ENCODE results near the gene PHLPP1.
"Not testable (repeated sequence)": the region's sequence is repeated elsewhere in the genome, so short reads cannot be mapped to it uniquely, and the experiment has no call there.

Gene PHLPP1

DNA sequence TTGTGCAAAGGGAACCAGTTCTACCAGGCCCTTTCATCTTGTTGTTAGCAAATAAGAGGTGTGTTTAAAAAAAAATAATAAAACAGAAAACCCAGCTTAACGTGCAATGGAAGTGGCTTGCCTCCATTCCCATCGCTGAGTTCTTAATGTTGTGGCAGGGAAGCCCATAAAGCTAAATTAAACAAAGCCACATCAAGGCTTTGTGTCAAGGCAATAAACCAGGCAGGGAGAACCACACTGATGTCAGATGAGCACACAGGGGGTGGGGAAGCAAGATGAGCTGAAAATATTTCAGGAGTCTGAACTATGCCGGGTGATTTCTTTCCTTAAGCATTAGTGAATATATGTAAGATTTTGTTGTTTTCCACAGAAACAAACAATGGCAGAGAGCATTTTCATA is 73.5 kb downstream of the PHLPP1 start:
- WGBS, 2 experiments (ENCODE audit: insufficient coverage in 2 of 2): 39% methylated on average over 2 of the region's 3 CpGs; no CpG with 5 or more reads in 1 of the 2 experiments
- Histone ChIP-seq H3K9me3 (ENCODE audit: control insufficient read depth, low read length) (no peaks in the 10 kb centered on the region), H3K4me3 (ENCODE audit: extremely low read depth, insufficient read depth, low read length, poor library complexity, severe bottlenecking) (no peak overlapping the region), H3K36me3 (ENCODE audit: control insufficient read depth, insufficient read depth, low read length) (no peaks in the 10 kb centered on the region), H3K27ac (ENCODE audit: low read depth, low read length, severe bottlenecking) (peak overlapping the region; percentile 55), H3K4me1 (ENCODE audit: control insufficient read depth, insufficient read depth, low read length, poor library complexity, severe bottlenecking) (peaks cover 77% of the 10 kb centered on the region)

DNA sequence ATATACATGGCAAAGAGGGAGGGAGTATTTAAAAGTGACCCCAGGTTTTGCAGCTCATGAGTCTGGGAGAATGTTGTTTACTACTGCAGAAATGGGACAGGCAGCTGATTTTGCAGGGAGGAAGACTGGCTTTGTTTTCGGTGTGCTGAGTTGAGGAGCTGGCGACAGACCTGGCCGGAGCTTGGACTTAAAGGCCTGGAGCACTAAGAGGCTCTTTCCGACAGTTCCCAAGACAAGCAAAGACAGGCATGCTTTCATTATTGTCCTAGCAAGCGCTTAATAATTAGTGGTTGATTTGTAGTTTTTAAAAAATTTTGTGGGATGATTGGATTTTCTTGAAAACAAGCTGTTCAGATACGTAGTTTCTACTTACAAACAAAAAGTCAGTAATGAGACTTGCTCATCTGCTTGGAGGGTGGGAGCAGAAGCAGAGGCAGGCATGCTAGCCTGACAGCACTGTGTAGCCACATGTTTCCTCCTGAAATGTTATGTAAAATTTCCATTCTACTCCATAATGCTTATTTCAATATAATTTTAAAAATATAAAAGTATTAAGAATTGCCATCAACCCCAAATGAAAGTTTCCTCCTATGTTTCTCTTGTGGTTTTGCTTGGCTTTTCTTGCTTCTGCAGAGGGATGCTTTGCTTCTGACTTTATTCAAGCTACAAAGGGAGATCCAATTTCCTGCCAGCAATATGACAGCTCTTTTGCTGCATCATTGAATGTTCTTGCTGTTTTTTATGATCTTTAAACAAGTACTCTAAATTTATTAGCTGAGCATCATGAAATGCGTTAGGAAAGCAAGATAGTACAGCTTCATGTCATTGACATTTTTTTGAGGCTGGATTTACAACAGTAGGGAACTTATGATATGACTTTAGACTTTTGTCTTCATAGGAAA is 75.8 kb downstream of the PHLPP1 start:
- Histone ChIP-seq H3K9me3 (ENCODE audit: control insufficient read depth, low read length) (no peaks in the 10 kb centered on the region), H3K36me3 (ENCODE audit: control insufficient read depth, insufficient read depth, low read length) (no peaks in the 10 kb centered on the region), H3K4me3 (ENCODE audit: extremely low read depth, insufficient read depth, low read length, poor library complexity, severe bottlenecking) (no peak overlapping the region), H3K27ac (ENCODE audit: low read depth, low read length, severe bottlenecking) (peak overlapping the region; percentile 38), H3K4me1 (ENCODE audit: control insufficient read depth, insufficient read depth, low read length, poor library complexity, severe bottlenecking) (peaks cover 59% of the 10 kb centered on the region)
- WGBS, 2 experiments (ENCODE audit: insufficient coverage in 2 of 2): 61 to 69% methylated on average over 5 of the region's 7 CpGs

DNA sequence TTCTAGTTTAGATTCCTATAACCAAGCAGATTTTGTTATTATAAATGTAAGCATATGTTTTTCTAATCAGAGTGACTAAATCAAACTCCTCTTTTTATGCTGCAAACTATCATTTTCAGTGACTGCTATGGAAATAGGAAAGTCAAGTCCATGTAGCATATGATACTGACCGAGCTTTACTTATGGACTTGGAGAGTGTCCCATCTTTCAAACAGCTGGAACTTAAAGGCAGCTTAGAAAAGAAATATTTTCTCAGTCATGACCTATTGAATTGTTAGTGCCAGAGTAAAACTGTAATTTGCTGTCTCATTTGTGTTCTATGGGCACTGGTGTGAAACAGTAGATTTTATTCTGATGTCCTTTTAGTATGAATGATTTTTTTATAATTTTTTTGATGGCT is 76.7 kb downstream of the PHLPP1 start:
- Histone ChIP-seq H3K9me3 (ENCODE audit: control insufficient read depth, low read length) (no peaks in the 10 kb centered on the region), H3K27ac (ENCODE audit: low read depth, low read length, severe bottlenecking) (no peak overlapping the region), H3K36me3 (ENCODE audit: control insufficient read depth, insufficient read depth, low read length) (no peaks in the 10 kb centered on the region), H3K4me3 (ENCODE audit: extremely low read depth, insufficient read depth, low read length, poor library complexity, severe bottlenecking) (no peak overlapping the region), H3K4me1 (ENCODE audit: control insufficient read depth, insufficient read depth, low read length, poor library complexity, severe bottlenecking) (peaks cover 50% of the 10 kb centered on the region)
- 88 to 100% methylated on average over 1 of the region's 1 CpG for WGBS, 2 experiments (ENCODE audit: insufficient coverage in 2 of 2)

- no peak overlapping the region for H3K4me3 ChIP-seq (ENCODE audit: extremely low read depth, insufficient read depth, low read length, poor library complexity, severe bottlenecking)
- no CpG with 5 or more reads among the region's 3 CpGs for WGBS, 2 experiments (ENCODE audit: insufficient coverage in 2 of 2)
- H3K36me3 ChIP-seq (ENCODE audit: control insufficient read depth, insufficient read depth, low read length): no peaks in the 10 kb centered on the region
- peaks cover 24% of the 10 kb centered on the region for H3K4me1 ChIP-seq (ENCODE audit: control insufficient read depth, insufficient read depth, low read length, poor library complexity, severe bottlenecking)
- no peak overlapping the region for H3K27ac ChIP-seq (ENCODE audit: low read depth, low read length, severe bottlenecking)
- no peaks in the 10 kb centered on the region for H3K9me3 ChIP-seq (ENCODE audit: control insufficient read depth, low read length)
Observed at GRCh38 chr18:62795813-62796212, 80.5 kb downstream of the PHLPP1 start.

DNA sequence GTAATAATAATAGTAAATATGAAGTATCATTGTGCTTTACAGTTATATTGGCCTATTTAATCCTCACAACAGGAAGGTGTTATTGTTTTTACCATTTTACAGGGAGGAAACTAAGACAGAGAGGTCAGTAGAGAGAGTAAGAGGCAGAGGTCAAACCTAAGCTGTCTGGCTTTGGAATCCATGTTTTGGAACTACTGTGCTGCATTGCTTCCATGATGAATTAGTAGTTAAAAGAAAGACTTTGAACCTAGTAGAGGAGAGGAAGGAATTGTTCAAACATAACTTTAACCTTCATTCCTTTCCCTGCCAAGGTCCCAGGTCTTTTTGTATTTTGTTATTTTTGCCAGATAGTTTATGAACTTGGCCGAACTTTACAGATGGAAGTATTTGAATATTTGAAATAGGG is 80.9 kb downstream of the PHLPP1 start:
- no peaks in the 10 kb centered on the region for H3K36me3 ChIP-seq (ENCODE audit: control insufficient read depth, insufficient read depth, low read length)
- no peak overlapping the region for H3K27ac ChIP-seq (ENCODE audit: low read depth, low read length, severe bottlenecking)
- no peak overlapping the region for H3K4me3 ChIP-seq (ENCODE audit: extremely low read depth, insufficient read depth, low read length, poor library complexity, severe bottlenecking)
- peaks cover 23% of the 10 kb centered on the region for H3K4me1 ChIP-seq (ENCODE audit: control insufficient read depth, insufficient read depth, low read length, poor library complexity, severe bottlenecking)
- no peaks in the 10 kb centered on the region for H3K9me3 ChIP-seq (ENCODE audit: control insufficient read depth, low read length)
- WGBS, 2 experiments (ENCODE audit: insufficient coverage in 2 of 2): 90% methylated on average over 1 of the region's 1 CpG; no CpG with 5 or more reads in 1 of the 2 experiments

DNA sequence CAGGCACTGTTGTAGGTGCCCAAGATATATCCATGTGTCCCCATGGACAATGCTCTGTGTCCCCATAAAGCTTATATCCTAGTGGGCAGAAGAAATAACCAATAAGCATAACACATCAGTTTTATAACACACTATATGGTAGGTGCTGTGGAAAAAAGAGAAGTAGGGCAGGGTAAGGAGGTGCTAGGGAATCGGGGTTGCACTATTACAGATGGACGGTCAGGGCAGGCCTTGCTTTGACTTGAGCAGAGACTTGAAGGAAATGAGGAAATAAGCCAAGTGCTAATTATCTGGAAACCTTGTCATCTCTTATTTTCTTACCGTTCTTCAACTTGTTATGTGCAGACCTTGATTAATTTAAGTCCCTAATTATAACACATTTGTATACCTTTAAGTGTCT is 82.0 kb downstream of the PHLPP1 start:
- Histone ChIP-seq H3K4me1 (ENCODE audit: control insufficient read depth, insufficient read depth, low read length, poor library complexity, severe bottlenecking) (peaks cover 29% of the 10 kb centered on the region), H3K27ac (ENCODE audit: low read depth, low read length, severe bottlenecking) (no peak overlapping the region), H3K36me3 (ENCODE audit: control insufficient read depth, insufficient read depth, low read length) (no peaks in the 10 kb centered on the region), H3K9me3 (ENCODE audit: control insufficient read depth, low read length) (no peaks in the 10 kb centered on the region), H3K4me3 (ENCODE audit: extremely low read depth, insufficient read depth, low read length, poor library complexity, severe bottlenecking) (no peak overlapping the region)
- 89 to 100% methylated on average over 2 of the region's 3 CpGs for WGBS, 2 experiments (ENCODE audit: insufficient coverage in 2 of 2)

DNA sequence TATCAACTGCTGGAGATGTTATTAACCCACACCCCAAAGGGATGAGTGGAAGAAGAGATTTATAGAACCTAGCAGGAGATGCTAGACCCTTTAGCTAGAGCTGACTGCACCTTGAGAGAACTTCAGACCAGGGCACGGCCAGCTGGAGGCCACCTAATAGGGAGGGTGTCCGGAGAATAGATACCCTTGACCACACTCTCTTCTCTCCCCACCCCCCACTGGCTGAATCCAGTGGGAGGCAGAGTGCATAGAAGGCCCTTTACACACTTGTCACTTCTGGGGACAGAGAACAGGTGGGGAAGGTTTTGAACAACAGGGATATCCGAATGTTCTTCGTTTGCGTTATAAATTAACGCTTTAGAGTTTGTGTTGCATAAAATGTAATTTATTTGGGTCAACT is 84.6 kb downstream of the PHLPP1 start:
- no peaks in the 10 kb centered on the region for H3K36me3 ChIP-seq (ENCODE audit: control insufficient read depth, insufficient read depth, low read length)
- no peak overlapping the region for H3K4me3 ChIP-seq (ENCODE audit: extremely low read depth, insufficient read depth, low read length, poor library complexity, severe bottlenecking)
- no peaks in the 10 kb centered on the region for H3K9me3 ChIP-seq (ENCODE audit: control insufficient read depth, low read length)
- peak overlapping the region; percentile 25 for H3K27ac ChIP-seq (ENCODE audit: low read depth, low read length, severe bottlenecking)
- WGBS, 2 experiments (ENCODE audit: insufficient coverage in 2 of 2): 75 to 80% methylated on average over 3 to 4 of the region's 6 CpGs
- H3K4me1 ChIP-seq (ENCODE audit: control insufficient read depth, insufficient read depth, low read length, poor library complexity, severe bottlenecking): peaks cover 21% of the 10 kb centered on the region

GRCh38 chr18:62802523-62802922 is 87.2 kb downstream of the PHLPP1 start:
- H3K4me3 ChIP-seq (ENCODE audit: extremely low read depth, insufficient read depth, low read length, poor library complexity, severe bottlenecking): no peak overlapping the region
- H3K36me3 ChIP-seq (ENCODE audit: control insufficient read depth, insufficient read depth, low read length): no peaks in the 10 kb centered on the region
- 84 to 89% methylated on average over 2 to 3 of the region's 3 CpGs for WGBS, 2 experiments (ENCODE audit: insufficient coverage in 2 of 2)
- H3K4me1 ChIP-seq (ENCODE audit: control insufficient read depth, insufficient read depth, low read length, poor library complexity, severe bottlenecking): peaks cover 21% of the 10 kb centered on the region
- H3K27ac ChIP-seq (ENCODE audit: low read depth, low read length, severe bottlenecking): no peak overlapping the region
- no peaks in the 10 kb centered on the region for H3K9me3 ChIP-seq (ENCODE audit: control insufficient read depth, low read length)

DNA sequence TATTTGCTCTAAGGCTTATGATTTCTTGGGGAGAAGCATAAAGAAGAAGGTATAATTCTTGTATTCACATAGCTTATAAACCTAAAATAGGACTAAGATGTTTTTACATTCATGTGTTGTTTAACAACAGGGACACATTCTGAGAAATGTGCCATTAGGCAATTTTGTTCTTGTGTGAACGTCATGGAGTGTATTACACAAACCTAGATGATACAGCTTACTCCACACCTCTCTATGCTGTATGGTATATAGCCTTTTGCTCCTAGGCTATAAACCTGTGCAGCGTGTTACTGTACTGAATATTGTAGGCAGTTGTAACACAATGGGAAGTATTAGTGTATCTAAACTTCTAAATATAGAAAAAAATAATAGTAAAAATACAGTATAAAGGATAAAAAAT is 92.1 kb downstream of the PHLPP1 start:
- H3K4me1 ChIP-seq (ENCODE audit: control insufficient read depth, insufficient read depth, low read length, poor library complexity, severe bottlenecking): peaks cover 13% of the 10 kb centered on the region
- H3K36me3 ChIP-seq (ENCODE audit: control insufficient read depth, insufficient read depth, low read length): no peaks in the 10 kb centered on the region
- no peak overlapping the region for H3K4me3 ChIP-seq (ENCODE audit: extremely low read depth, insufficient read depth, low read length, poor library complexity, severe bottlenecking)
- no peak overlapping the region for H3K27ac ChIP-seq (ENCODE audit: low read depth, low read length, severe bottlenecking)
- H3K9me3 ChIP-seq (ENCODE audit: control insufficient read depth, low read length): no peaks in the 10 kb centered on the region
- WGBS, 2 experiments (ENCODE audit: insufficient coverage in 2 of 2): no CpG with 5 or more reads among the region's 2 CpGs

DNA sequence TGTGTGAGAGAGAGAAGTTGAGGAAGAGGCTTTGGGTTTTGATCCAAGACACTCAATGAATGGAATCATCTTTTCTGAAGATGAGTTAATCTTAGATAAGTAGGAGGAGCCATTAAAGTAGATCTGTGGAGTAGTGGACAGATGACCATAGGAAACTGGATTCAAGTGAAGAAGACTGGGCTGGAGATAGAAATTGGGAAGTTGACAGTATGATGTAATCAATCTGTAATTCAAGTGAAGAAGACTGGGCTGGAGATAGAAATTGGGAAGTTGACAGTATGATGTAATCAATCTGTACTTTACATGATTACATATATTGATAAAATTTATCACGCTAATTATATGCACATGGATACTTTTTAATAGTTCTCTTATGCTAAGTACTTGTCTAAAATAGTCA is 92.8 kb downstream of the PHLPP1 start:
- WGBS, 2 experiments (ENCODE audit: insufficient coverage in 2 of 2): no CpG with 5 or more reads among the region's 1 CpG
- no peak overlapping the region for H3K27ac ChIP-seq (ENCODE audit: low read depth, low read length, severe bottlenecking)
- H3K9me3 ChIP-seq (ENCODE audit: control insufficient read depth, low read length): no peaks in the 10 kb centered on the region
- H3K36me3 ChIP-seq (ENCODE audit: control insufficient read depth, insufficient read depth, low read length): no peaks in the 10 kb centered on the region
- H3K4me1 ChIP-seq (ENCODE audit: control insufficient read depth, insufficient read depth, low read length, poor library complexity, severe bottlenecking): peaks cover 17% of the 10 kb centered on the region
- no peak overlapping the region for H3K4me3 ChIP-seq (ENCODE audit: extremely low read depth, insufficient read depth, low read length, poor library complexity, severe bottlenecking)

DNA sequence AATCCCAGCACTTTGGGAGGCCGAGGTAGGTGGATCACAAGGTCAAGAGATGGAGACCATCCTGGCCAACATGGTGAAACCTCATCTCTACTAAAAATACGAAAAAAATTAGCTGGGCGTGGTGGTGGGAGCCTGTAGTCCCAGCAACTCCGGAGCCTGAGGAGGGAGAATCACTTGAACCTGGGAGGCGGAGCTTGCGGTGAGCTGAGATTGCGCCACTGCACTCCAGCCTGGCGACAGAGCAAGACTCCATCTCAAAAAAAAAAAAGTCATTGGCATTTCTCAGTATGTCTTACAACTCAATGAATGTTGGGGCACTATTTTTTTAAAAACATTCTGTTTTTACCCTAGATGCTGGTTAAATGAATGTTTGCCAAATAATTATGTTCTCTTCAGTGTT is 94.1 kb downstream of the PHLPP1 start:
- not testable (repeated sequence) for H3K36me3 ChIP-seq (ENCODE audit: control insufficient read depth, insufficient read depth, low read length); H3K27ac ChIP-seq (ENCODE audit: low read depth, low read length, severe bottlenecking); H3K9me3 ChIP-seq (ENCODE audit: control insufficient read depth, low read length); H3K4me3 ChIP-seq (ENCODE audit: extremely low read depth, insufficient read depth, low read length, poor library complexity, severe bottlenecking)
- 89 to 93% methylated on average over 7 to 8 of the region's 8 CpGs for WGBS, 2 experiments (ENCODE audit: insufficient coverage in 2 of 2)
- H3K4me1 ChIP-seq (ENCODE audit: control insufficient read depth, insufficient read depth, low read length, poor library complexity, severe bottlenecking): peaks cover 27% of the 10 kb centered on the region

Measured in mesodermal cell (in vitro differentiated cells).